GM18519 (cell line): Measurements from ENCODE around the gene ZNF747.
A peak's percentile ranks its signal among the peaks of the same experiment; 100 is the strongest.
"Not testable (repeated sequence)": the region's sequence is repeated elsewhere in the genome, so short reads cannot be mapped to it uniquely, and the experiment has no call there.

Experiments
- ATAC-seq: cut with Tn5 transposase; IDR thresholded peaks from one replicate; pipeline ENCODE4 v1.9.1; 2021; ENCODE audit warnings: mild to moderate bottlenecking, moderate library complexity; ENCODE audit not compliant: unreplicated experiment, low FRiP score

Gene ZNF747

DNA sequence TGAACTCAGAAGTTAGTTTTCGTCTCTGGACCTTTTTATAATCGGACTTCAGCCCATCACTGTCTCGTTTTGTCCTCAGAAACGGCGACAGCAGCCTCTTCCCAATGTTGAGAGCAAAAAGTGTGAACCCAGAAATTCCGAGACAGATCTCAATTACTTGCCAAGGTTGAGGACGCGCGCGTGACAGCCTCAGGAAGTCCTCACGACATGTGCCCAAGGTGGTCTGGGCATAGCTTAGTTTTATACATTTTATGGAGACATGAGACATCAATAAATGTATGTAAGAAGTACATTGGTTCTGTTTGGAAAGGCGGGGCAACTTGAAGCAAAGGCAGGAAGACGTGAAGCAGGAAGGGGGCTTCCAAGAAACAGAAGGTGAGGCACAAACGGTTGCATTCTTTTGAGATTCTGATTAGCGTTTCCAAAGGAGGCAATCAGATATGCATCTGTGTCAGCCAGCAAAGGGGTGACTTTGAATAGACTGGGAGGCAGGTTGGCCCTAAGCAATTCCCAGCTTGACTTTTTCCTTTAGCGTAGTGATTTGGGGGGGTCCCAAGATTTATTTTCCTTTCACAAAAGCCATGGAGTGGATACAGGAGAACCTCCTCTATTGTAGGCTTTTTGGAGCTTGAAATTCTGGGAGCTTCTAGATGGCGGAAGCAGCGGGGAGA, 583 bp upstream of the ZNF747 start:
- ATAC-seq, result no peak

DNA sequence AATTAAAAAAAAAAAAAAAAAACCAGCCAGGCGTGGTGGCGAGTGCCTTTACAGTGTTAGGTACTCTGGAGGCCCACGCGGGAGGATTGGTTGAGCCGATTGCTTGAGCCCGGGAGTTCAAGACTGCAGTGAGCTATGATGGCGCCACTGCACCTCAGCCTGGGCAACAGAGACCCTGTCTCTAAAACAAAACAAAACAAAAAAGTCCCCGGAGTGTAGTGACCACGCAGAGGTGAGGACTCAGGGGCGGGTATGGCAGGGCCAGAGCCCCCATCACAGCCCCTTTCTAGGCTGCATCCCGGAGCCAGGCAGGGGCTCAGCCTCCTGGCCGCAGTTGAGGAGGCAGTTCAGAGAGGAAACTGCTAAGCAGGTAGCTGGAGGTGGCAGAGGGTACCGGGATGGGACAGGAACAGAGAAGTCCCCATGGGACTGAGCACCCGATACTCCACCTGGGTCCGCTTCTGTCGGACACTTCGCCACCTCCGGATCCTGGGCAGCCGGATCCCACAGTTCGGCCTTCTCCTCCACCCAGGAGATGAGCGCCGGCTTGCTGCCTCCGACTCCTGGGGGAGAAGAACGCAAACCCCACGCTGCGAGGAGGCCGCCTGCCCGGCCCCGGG, 800 bp downstream of the ZNF747 start:
- no peak for ATAC-seq

DNA sequence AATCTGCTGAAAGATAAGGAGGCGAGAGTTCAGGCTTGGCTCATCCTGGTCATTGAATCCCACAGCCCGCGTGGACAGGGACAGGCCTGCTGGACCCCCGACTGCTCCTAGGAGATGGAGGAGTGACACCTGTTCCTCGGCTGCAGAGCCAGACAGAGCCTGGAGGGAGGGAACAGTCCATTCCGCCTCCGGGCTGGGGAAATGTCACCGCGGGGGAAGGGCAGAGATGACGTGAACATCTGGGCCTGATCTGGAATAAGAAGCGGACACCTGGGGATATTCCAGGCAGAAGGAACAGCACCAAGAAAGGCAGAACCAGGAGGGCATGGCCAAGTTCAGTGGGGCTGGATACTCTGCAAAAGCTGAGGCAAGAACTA, 1.5 kb downstream of the ZNF747 start:
- ATAC-seq, result no peak

DNA sequence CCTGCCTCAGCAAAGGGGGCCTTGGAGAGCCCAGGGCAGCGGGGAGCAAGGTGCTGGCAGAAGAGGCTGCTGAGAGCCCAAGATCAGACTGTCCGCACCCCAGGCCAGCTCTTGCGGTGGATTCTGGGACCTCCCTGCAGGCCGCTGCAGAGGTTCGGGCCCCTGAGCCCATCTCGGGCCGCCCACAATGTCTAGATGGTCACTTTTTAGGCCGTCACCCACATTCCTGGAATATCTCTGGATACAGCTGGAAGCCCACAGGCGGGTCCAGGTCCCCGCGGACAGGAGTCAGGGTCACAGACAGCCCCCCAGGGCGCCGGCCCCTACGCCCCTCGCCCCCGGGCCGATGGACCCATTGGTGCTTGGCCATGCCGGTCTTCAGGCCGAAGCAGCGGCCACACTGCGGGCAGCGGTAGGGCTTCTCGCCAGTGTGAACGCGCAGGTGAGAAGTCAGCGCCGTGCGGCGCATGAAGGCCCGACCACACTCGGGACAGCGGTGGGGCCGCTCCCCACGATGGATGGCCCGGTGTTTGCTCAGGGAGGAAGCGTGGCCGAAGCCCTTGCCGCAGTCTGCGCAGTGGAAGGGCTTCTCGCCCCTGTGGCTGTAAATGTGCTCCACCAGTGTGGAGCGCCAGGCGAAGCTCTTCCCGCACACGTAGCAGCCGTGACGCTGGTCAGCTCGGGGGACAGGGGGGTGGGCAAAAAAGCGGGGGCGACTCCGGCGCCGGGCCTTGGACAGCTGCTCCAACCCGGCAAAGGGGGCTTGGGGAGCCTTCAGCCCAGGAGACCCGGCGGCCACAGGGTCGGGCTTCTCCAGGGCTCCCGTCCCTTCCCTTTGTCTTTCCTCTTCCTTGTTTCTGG, 2.1 kb downstream of the ZNF747 start:
- ATAC-seq, result no peak

DNA sequence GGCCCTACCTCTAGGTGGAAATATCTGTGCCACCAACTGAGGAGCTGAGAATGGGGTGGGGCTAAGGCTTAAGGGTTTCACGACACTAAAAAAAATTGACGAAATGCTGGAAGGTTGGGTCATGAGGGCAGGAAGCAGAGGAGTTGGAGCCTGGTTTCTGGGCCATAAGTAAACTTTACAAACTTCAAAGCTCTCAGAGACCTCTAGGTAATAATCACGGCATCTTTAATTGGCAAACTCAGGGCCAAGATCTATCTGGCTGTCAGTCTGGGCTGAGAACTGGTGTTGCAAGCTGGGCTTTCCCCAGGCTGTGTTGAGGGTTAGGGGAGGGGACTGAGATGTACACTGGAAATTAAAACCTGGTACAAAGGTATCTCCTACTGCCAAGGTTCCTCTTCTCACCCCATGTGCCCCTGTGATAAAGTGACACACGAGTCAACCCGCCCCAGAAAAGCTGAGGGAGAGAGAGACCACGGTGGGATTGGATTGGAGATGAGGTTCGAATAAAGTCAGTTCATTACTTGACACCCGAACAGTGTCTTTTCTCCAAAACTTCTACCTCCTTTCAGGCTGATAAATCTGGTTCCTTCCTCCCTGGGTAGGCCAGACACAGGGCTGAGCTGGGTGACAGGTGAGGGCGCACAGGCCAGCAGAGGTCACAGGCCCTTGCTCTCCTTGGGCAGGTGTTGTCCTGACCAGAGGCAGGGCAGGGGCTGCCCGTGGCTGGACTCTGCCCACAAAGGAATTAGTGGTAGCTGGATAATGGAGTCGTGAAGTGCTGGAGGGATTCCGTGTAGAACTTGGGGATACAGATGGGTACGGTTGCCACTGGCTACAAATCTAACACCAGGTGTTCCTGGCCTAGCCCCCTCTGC, 4.3 kb downstream of the ZNF747 start:
- no peak for ATAC-seq

DNA sequence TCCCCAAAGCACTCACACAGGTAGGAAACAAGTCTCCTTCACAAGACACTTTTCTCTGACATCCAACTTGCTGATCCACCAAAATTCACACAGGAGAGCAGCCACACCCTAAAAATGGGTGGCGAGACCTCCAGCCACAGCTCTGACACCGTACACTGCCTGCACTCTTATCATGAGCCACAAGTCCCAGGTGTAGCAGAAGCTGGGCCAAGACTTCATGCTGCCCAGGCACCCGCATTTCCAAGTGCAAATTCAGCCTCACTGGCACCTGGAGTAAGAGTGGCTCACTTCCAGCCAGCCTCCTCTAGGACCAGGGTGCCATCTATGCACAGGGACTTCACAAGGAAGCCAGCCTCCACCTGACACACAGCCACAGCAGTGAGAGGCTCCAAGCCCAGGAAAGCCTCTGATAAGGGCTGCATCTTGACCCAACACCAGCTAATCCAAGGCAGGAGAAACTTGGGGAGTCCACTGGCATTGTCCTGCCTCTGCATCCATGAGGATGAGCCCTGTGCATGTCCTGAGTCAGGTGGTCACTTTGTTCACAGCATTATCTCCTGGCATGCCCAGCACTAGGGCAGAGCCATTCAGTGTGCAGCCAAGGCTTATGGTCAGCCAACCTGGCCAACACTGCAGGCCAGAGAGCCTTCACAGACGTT, 5.7 kb downstream of the ZNF747 start:
- ATAC-seq, result no peak

DNA sequence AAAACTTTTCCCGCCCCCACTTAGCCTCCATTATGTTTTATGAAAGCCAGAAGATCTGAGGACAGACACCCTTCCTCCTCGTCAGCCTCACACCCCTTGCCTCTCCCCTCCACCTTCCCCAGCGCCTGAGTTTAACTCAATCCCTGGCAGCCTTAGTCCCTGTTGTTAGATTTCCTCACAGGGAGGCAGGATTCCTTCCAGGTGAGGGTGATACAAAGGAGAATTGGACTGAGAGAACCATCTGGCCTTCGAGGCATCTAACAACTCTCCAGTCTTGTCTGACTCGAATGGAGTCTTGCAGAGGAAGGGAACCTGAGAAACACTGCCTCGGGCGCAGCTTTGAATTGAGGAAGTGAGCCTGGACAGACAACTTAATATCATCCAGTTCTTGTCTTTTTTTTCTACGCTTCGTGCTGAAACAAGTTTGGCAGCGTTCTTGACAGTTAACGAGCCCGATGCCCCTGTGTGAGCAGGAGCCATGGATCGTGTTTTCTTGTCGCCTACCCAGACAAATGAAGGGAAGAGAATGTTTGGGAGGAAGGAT, 7.0 kb downstream of the ZNF747 start:
- no peak for ATAC-seq

DNA sequence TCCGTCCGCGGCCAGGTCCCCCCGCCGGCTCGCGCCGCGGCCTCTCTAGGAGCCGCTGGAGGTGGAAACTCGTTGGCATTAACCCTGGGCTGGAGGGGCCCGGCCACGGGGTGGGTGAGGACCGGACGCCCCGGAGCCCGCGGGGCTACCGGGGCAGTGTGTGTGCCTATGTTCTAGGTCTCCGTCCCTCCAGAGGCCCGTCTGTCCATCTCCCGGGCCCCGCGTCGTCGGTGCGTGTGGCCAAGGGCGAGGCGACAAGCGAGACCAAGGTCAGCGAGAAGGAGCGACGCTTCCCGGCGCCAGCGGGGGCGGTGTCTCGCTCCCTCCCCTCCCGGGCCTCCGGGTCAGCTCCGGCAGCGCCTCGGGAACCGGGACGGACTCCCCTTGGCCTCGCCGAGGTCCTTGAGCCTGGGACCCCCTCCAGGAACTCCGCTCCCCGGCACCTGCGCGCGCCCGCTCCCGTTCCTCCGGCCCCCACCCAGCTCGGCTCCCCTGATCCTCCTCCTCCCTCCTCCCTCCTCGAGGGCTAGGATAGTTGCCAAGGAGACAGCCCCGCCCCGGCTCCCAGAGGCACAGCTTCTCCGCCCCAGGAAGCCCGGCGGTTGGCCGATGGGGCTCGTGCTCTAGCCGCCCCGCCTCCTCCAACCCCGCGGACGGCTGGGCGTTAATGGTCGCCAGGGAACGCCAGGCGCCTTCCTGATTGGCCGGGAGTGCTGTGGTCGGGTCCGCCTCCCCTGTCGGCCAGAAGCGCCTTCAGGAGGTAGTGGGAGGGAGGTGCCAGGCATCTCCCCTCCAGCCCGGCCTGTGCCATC, 7.6 kb downstream of the ZNF747 start:
- peak; percentile 61 for ATAC-seq

DNA sequence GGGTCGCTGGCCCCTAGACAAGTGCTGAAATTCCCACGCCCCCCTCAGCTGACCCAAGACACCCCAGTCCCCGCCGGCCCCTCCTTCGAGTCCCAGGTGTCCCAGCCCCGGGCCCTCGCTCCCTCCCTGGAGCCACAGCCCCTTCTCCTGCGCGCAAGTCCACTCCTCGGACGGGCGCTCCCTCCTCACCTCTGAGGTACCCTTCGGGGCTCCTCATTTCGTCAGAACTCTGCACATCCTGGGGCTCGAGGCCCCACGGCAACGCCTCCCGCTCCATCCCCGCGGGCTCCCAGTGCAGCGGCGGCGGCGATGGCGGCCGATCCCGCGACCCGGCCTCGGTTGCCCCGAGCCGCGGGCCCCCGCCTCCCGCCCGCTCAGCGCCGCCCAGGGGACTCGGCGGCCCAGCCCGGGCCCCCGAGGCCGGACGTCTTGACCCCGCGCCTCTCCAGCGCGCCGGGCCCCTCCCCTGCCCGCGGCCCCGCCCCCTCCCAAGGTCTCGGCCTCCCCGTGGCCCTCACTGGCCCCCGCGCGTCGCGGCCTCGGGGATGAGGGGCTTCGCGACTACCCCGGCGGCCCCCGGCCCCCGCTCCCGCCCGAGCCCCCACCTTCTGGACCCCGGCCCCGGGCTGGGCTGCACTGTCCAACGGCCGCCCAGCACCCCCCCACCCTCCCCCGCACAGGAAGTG, 8.4 kb downstream of the ZNF747 start, which contains the start of gene ZNF768:
ZNF768 (minus strand) TSS at position 430 of the 686 bp plus-strand sequence; CDS start at position 277, 153 bp downstream.
- ATAC-seq, result peak; percentile 16

DNA sequence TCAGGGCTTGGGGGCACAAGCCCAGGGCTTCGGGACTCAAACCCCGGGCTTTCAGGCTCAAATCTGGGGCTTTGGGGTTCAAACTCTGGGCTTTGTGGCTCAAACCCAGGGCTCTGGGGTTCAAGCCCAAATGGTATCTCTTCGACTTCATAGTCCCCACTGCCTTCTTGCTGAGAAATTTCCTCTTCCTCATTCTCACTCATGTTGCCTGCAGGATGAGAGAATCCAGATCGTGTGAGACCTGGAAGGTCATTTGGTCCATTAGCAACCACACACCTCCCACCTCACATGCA, 8.9 kb downstream of the ZNF747 start:
- no peak for ATAC-seq

DNA sequence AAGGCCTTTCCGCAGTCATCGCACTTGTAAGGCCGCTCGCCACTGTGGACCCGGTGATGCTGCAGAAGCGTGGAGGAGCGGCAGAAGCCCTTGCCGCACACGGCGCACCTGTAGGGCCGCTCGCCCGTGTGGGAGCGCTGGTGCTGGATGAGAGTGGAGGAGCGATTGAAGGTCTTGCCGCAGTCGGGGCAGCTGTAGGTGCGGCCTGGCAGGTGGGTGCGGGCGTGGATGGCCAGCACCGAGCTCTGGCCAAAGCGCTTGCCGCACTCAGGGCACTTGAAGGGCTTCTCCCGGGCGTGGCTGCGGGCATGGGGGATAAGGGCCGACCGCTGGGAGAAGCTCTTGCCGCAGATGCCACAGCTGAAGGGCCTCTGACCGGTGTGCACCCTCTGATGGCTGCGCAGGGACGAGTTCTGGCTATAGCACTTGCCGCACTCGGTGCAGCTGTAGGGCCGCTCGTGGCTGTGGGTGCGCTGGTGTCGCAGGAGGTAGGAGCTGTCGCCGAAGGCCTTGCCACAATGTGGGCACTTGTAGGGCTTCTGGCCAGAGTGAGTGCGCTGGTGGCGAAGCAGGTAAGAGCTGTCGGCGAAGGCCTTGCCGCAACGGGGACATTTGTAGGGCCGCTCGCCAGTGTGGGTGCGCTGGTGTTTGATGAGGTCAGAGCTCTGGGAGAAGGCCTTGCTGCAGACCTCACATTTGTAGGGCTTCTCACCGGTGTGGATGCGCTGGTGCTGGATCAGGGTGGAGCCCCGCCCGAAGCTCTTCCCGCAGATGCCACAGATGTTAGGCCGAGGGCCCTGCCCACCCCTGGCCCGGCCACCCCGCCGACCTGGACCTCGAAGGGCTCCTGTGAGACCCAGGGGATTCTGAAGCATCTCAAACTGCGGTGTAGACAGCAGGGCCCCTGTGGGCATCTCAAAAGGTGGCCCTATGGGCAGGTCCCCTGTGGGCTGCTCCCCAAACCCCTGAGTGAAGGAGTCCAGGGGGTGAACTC, 9.8 kb downstream of the ZNF747 start:
- ATAC-seq, result no peak

DNA sequence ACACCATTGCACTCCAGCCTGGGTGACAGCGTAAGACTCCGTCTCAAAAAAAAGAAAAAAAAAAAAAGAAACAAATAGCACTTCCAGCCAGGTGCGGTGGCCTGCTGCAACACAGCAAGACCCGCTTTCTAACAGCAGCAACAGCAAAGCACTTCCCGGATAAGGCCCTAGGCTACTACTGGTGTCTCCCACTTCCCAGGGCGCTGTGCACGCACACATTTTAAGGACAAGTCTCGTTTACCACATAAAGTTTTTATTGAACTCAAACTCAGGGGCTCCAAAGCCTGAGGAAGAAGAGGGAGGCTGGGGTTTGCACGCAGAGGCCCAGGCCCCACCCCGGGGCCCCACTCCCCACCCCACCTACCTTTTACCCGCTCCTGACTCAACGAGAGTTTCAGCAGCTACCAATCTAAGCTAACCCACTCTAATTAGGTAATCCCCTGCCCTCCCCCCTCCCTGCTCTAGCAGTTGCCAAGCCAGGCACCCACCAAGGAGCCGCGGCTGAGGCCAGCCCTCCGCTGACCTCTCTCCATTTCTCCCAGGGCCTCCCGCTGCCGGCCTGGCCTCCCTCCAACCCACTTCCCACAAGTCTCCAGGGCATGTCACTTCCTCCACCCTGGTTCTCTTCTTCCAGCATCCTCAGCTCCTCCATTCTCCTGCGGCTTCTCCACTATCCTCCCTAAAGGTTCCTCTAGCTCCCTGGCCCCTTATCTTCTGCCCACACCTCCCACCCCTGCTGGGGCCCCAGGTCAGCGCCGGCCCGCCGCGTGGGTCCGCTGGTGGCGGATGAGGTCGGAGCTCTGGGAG, 10.7 kb downstream of the ZNF747 start:
- ATAC-seq, result no peak

DNA sequence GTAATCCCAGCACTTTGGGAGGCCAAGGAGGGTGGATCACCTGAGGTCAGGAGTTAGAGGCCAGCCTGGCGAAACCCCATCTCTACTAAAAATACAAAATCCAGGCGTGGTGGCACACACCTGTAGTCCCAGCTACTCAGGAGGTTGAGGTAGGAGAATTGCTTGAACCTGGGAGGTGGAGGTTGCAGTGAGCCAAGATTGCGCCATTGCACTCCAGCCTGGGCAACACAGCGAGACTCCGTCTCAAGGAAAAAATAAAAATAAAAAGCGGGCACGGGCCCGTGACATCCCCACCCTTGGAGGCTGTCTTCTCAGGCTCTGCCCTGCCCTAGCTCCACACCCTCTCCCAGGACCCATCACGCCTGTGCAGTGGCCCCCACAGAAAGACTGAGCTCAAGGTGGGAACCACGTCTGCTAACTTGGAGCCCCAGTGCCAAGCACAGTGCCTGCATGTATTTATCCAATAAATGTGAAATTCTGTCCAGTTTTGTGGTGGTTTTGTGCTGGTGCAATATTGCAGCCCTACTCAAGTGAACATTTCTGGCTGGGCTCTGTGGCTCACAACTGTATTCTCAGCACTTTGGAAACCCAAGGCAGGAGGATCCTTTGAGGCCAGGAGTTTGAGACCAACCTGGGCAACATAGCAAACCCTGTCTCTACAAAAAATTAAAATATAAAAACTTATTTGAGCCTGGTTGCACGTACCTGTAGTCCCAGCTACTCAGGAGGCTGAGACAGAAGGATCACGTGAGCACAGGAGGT, 11.8 kb downstream of the ZNF747 start:
- not testable (repeated sequence) for ATAC-seq

DNA sequence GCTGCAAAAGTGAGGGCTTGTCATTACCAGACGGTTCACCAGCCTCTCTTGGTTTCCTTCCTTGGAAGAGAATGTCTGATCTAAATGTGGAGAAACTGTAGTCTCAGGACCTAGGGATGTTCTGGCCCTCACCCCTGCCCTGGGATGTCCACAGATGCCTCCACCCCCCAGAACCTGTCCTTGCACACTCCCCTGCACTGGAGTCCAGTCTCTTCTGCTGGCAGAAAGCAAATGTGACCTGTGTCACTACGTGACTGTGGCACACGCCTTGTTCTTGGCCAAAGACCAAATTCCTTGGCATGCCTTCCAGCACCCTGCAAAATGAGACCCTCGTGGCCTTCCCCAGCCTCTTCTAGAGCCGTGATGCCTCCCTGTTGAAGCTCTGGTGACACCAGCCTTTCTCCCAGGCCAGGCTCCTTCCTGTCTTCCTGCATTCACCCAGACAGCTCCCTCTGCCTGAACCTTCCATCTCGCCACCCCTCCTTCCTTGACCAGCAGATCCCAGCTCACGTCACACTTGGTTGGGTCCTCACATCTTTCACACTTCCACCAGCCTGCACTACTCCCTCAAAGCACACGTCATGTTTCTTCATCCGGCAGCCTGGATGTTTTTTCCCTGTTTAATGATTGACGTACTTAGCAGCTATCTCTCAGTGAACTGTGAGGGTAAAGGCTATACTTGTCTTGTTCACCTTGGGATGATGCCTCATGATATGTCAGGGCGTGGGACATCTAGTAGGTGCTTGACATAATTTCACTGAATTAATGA, 12.6 kb downstream of the ZNF747 start:
- ATAC-seq, result no peak

DNA sequence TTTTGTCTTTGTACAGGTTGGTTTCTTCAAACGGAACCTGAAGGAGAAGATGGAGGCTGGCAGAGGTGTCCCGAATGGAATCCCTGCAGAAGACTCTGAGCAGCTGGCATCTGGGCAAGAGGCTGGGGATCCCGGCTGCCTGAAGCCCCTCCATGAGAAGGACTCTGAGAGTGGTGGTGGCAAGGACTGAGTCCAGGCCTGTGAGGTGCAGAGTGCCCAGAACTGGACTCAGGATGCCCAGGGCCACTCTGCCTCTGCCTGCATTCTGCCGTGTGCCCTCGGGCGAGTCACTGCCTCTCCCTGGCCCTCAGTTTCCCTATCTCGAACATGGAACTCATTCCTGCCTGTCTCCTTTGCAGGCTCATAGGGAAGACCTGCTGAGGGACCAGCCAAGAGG, 13.2 kb downstream of the ZNF747 start:
- ATAC-seq, result no peak
